HL-60 (cell line): ENCODE results near the gene CHAD.

Source experiments
- DNase-seq, 2 experiments: peaks; one replicate each; pipeline ENCODE4 v3.0.0-alpha.2; 2010 to 2020; ENCODE audit warnings: low read depth in 1 of 2, low spot score in 1 of 2
- H3K27ac ChIP-seq: fragments of 250-450 bp; sonication (Bioruptor Pico); replicated peaks from 2 replicates; pipeline ENCODE4 v1.5.1; 2020; ENCODE audit warnings: mild to moderate bottlenecking, moderate library complexity
- H3K27me3 ChIP-seq: fragments of 250-450 bp; sonication (Bioruptor Pico); 2 replicates; pipeline ENCODE4 v1.5.1; 2021; ENCODE audit warnings: mild to moderate bottlenecking, moderate library complexity; ENCODE audit not compliant: insufficient read depth, poor library complexity, severe bottlenecking
- H3K4me3 ChIP-seq: replicated peaks from 2 replicates; pipeline ENCODE4 v1.5.1; 2011; ENCODE audit warnings: mild to moderate bottlenecking, control low read depth, low read length; ENCODE audit not compliant: insufficient read depth
- GABPA ChIP-seq: IDR thresholded peaks from 2 replicates; pipeline ENCODE4 v1.6.1; 2012; ENCODE audit warnings: low read depth
- POLR2AphosphoS5 ChIP-seq: IDR thresholded peaks from 2 replicates; pipeline ENCODE4 v1.6.1; 2012; ENCODE audit warnings: low read depth
- SPI1 ChIP-seq: IDR thresholded peaks from 2 replicates; pipeline ENCODE4 v1.6.1; 2012; ENCODE audit warnings: low read depth, mild to moderate bottlenecking, borderline replicate concordance
- TF ChIP-seq, protein P1 (sequence below): IDR thresholded peaks from one replicate; pipeline ENCODE4 v1.5.1; 2011; ENCODE audit warnings: low read length, control low read depth, inconsistent platforms; ENCODE audit not compliant: insufficient read depth
- TF ChIP-seq, protein P2 (sequence below): IDR thresholded peaks from 2 replicates; pipeline ENCODE4 v1.6.1; 2012; ENCODE audit warnings: low read depth; ENCODE audit not compliant: insufficient replicate concordance

The CHAD gene

DNA sequence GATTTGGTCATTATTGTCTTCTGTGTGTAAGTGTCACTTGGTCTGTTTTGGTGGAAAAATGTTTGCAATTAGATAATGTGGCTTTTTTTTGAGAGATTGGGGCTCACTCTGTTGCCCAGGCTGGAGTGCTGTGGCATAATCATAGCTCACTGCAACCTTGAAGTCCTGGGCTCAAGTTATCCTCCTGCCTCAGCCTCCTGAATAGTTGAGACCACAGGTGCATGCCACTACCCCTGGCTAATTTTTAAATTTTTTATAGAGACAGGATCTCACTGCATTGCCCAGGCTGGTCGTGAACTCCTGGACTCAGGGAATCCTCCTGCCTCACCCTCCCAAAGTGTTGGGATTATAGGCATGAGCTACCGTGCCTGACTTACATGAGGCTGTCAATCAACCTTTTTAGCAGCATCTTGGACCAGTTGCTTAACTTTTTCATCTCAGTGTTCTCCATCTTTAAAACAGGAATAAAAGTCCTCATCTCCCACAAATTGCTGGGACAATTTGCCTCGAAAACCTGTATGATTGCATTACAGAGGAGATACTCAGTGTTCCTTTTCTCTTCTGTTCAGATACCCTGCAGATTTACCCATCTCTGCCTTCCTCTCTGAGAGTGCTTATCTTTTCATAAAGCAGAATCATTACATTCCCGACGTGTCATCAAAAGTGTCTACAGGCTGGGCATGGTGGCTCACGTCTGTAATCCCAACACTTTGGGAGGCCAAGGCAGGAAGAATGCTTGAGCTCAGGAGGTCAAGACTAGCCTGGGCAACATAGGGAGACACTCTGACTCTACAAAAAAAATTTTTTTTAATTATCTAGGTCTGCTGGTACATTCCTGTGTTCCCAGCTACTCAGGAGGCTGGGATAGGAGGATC is 23.6 kb downstream of the CHAD start:
- Histone ChIP-seq H3K27me3 (no peaks in the 10 kb centered on the region), H3K4me3 (no peak overlapping the region), H3K27ac (no peak overlapping the region)
- no peak for DNase-seq
- no peak for TF ChIP-seq SPI1
- no peak for TF ChIP-seq GABPA

DNA sequence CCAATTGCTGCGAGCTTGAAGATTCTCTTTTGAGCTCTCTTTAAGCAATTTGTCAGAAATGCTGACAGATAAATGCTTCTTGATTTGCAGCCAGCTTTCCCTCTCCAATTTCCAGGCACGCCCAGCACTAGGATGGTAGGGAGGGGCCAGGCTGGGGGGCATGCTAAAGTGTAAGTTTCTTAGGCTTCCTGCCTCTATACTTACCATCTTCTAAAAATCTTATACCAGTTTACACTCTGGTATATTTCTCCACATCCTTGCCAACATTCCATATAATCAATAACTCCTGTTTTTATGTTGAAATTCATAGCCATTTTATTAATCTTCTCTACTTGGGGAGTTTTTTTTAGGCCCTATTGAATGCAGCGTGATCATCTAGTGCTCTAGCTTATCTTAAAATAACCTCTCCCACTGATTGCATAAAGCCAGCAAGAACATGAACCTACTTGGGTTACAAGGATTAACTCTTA is 25.1 kb downstream of the CHAD start:
- H3K27me3 ChIP-seq, result no peaks in the 10 kb centered on the region
- TF ChIP-seq, protein P1, sequence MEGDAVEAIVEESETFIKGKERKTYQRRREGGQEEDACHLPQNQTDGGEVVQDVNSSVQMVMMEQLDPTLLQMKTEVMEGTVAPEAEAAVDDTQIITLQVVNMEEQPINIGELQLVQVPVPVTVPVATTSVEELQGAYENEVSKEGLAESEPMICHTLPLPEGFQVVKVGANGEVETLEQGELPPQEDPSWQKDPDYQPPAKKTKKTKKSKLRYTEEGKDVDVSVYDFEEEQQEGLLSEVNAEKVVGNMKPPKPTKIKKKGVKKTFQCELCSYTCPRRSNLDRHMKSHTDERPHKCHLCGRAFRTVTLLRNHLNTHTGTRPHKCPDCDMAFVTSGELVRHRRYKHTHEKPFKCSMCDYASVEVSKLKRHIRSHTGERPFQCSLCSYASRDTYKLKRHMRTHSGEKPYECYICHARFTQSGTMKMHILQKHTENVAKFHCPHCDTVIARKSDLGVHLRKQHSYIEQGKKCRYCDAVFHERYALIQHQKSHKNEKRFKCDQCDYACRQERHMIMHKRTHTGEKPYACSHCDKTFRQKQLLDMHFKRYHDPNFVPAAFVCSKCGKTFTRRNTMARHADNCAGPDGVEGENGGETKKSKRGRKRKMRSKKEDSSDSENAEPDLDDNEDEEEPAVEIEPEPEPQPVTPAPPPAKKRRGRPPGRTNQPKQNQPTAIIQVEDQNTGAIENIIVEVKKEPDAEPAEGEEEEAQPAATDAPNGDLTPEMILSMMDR, result no peak
- TF ChIP-seq GABPA, result no peak
- TF ChIP-seq, protein P2, sequence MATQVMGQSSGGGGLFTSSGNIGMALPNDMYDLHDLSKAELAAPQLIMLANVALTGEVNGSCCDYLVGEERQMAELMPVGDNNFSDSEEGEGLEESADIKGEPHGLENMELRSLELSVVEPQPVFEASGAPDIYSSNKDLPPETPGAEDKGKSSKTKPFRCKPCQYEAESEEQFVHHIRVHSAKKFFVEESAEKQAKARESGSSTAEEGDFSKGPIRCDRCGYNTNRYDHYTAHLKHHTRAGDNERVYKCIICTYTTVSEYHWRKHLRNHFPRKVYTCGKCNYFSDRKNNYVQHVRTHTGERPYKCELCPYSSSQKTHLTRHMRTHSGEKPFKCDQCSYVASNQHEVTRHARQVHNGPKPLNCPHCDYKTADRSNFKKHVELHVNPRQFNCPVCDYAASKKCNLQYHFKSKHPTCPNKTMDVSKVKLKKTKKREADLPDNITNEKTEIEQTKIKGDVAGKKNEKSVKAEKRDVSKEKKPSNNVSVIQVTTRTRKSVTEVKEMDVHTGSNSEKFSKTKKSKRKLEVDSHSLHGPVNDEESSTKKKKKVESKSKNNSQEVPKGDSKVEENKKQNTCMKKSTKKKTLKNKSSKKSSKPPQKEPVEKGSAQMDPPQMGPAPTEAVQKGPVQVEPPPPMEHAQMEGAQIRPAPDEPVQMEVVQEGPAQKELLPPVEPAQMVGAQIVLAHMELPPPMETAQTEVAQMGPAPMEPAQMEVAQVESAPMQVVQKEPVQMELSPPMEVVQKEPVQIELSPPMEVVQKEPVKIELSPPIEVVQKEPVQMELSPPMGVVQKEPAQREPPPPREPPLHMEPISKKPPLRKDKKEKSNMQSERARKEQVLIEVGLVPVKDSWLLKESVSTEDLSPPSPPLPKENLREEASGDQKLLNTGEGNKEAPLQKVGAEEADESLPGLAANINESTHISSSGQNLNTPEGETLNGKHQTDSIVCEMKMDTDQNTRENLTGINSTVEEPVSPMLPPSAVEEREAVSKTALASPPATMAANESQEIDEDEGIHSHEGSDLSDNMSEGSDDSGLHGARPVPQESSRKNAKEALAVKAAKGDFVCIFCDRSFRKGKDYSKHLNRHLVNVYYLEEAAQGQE, result no peak
- no peak for TF ChIP-seq SPI1
- TF ChIP-seq POLR2AphosphoS5, result no peak
- H3K4me3 ChIP-seq, result no peak overlapping the region
- H3K27ac ChIP-seq, result no peak overlapping the region
- DNase-seq, result no peak

DNA sequence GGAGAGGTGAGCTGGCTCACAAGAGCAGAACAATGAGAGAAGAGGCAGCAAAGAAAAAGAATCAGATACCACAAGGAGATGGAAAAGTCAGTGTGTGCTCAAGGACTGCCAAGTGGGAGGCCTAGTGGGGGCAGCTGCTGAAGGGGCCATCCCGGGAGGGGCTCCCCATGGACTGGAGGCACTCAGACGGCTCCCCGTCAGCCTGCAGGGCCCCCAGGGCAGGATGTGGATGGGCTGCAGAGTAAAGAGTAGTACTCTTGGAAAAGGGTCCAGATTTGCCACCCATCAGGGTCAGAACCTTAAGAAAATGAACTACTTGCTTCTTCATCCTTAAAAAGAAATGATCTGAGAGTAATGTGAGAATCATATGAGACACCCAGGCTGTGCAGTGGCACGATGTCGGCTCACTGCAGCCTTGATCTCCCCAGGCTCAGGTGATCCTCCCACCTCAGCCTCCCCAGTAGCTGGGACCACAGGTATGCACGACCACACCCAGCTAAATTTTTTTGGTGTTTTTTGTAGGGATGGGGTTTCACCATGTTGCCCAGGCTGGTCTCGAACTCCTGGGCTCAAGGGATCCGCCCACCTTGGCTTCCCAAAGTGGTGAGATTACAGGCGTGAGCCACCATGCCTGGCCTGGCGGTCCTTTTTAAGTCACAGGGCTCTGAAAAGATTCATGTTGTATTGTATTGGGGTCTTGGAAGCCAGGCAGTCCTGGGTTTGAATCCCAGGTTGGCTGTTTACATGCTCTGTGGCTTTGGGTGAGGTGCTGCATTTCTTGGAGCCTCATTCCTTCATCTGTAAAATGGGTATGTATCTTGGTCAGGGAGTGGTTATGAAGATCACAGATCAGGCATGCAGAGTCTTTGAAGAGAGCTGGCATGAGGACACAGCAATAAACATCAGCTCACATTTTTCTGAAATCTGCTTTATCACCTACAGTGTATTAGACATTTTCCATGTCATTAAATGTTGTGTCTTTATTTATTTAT is 27.5 kb downstream of the CHAD start:
- no peak for TF ChIP-seq GABPA
- TF ChIP-seq, protein P1, result no peak
- no peak overlapping the region for H3K4me3 ChIP-seq
- no peak for DNase-seq
- no peak overlapping the region for H3K27ac ChIP-seq
- no peaks in the 10 kb centered on the region for H3K27me3 ChIP-seq

DNA sequence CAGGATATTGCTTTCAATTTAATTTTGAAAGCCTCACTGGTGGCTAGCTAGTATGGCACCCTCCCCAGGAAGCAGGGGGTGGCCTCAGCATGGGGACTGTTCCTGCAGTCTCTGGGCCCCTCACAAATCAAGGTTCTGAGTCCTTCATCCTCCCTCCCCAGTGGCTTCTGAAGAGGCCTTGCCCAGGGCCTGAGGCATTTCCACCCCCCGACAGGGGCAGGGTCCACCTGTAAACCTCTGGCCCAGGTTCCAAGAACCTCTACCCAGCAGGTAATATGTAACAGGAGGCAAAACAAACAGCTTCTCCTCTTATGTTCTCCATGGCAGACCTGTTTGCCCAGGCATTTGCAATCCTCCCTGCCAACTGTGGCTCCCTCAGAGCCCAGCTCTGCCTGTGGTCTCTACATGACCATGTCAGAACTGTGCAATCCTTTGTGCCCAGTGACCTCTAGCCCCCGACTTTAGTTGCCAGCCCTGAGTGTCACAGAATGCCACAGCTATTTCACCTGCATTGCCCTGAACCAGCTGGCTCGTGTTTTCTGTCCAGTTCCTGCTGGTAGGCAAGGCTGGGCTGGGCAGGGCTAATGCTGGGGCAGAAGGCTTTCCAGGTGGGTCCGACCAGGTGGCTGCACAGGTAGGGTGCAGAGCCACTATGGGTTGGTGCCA is 28.4 kb downstream of the CHAD start:
- TF ChIP-seq SPI1 (no peak), GABPA (no peak), POLR2AphosphoS5 (no peak)
- TF ChIP-seq, protein P2, result no peak
- TF ChIP-seq, protein P1, result no peak
- Histone ChIP-seq H3K4me3 (no peak overlapping the region), H3K27me3 (no peaks in the 10 kb centered on the region), H3K27ac (no peak overlapping the region)
- no peak for DNase-seq
